GM21786 (cell line): ENCODE data around the gene TWSG1.

Experiments
- ATAC-seq: cut with Tn5 transposase; IDR thresholded peaks from one replicate; pipeline ENCODE4 v1.9.1; 2021; ENCODE audit not compliant: unreplicated experiment

Gene TWSG1

GRCh38 chr18:9334329-9334972, at the start of gene TWSG1:
Gene TWSG1, plus strand, starts transcription at chr18:9334773. Its CDS starts 2,457 bp downstream, at chr18:9337230.
- peak; percentile 73 for ATAC-seq

DNA sequence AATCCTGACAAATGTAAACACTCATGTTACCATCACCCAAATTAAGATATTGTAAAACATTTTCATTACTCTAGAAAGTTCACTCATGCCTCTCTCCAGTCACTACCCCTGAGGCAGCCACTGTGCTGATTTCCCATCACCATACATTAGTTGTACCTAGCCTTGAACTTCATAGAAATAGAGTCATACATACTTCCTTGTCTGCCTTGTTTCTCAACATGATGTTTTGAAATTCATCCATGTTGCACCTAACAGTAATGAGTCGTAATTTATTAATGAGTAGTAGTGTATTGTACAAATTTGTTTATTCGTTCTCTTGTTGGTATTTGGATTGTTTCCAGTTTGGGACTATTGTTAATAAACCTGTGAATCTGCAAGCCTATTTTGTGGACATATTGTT, 49.0 kb upstream of the TWSG1 start:
- no peak for ATAC-seq

GRCh38 chr18:9287036-9287435, 47.5 kb upstream of the TWSG1 start:
- no peak for ATAC-seq

DNA sequence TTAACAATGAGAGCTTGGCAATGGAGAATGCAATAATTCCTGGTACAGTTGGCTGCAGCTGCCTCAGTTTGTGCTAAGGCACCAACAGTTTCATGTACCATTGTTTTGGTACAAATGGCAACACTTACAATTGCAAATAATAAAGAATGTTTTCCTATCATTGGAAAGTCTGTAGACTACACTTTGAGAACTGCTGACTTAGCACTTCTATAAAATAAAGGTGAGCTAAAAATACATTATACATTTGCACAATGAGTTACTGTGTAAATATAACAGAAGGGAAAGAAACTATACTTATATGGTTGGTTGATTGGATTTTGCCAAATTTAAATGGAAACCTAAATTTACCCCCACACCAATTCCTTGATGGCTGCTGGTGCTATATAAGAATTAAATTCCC, 44.9 kb upstream of the TWSG1 start:
- ATAC-seq: no peak

GRCh38 chr18:9290156-9290555, 44.4 kb upstream of the TWSG1 start:
- ATAC-seq: no peak

DNA sequence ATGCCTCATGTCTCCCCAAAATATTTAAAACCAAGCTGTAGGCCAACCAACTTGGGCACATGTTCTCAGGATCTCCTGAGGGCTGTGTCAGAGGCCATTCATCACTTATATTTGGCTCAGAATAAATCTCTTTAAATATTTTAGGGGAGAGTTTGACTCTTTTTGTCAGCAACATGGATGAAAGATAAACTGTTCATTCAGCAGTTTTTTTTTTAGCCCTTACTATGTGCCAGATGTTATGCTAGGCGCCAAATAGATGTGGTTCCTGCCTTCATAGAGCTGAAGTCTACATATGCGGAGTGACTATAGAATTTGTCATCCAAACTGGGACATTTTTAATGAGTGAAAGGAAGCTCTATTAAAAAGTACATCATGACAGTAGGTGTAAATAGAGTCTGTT, 42.5 kb upstream of the TWSG1 start:
- no peak for ATAC-seq

DNA sequence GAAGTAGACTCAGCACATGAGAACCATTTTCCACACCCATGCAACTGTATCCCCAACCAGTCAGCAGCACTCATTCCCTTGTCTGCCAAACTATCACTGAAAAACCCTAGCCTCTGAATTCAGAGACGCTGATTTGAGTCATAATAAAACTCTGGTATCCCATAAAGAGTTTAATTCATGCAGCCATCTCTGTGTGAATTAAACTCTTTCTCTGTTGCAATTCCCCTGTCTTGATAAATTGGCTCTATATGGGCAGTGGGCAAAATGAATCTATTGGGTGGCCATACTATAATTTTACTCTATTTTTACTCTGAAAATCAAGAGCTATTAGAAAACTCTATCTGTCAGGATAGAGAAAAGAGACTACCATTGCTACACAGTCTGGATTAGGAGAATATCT, 40.6 kb upstream of the TWSG1 start:
- ATAC-seq: no peak

GRCh38 chr18:9296233-9297006, 38.2 kb upstream of the TWSG1 start:
- no peak for ATAC-seq

DNA sequence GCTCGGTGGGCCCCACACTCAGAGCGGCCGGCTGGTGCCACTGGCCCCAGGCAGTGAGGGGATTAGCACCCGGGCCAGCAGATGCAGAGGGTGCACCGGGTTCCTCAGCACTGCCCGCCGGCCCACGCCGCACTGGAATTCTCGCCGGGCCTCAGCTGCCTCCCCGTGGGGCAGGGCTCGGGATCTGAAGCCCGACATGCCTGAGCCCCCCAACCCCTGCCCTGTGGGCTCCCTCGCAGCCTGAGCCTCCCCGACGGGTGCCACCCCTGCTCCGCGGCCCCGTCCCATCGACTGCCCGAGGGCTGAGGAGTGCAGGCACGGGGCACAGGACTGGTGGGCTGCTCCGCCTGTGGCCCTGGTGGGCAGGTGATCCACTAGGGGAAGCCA, 37.6 kb upstream of the TWSG1 start:
- ATAC-seq: no peak

DNA sequence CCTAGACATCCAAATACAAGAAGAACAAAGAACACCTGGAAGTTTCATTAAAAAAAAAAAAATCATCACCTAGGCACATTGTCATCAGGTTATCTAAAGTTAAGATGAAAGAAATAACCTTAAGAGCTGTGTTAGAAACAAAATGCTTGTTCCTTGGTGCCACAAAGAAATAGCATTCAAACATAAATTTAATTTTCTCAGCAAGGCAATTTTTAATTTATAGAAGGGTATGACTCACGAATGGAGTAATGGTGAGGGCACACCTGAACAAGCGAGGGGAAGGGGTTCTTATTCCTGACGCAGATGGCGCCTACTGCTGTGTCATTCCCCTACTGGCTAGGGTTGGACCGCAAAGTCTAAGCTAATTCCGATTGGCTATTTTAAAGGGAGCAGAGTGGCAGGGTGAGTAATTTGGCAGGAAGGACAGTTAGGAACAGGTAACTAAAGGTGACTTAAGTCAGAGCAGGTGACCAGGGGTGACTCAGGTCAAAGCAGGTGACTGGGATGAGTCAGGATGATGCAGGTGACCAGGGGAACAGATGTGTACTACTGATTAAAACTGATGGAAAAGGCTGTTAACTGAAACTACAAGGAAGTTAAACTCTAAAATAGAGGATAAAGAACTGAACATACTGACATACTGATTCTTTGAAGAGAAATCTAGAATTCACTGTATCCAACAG, 30.0 kb upstream of the TWSG1 start:
- no peak for ATAC-seq

DNA sequence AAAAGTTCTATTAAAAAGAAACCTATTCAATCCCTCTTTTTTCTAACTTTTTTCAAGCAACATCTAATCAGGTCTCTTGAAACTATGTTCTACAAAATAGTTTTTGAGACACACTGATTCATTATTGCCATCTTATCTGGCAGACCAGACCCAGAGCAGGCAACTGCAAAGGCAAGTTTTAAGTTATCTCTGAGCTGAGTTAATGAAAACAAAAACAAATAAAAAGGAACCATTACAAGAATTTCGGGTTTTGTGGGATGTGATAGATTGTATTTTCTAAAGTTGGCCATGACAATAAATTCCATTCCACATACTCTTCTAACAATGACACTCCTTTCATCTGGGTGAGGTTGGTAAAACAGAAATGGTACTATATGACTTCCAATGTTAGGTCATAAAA, 15.2 kb upstream of the TWSG1 start:
- ATAC-seq: no peak

DNA sequence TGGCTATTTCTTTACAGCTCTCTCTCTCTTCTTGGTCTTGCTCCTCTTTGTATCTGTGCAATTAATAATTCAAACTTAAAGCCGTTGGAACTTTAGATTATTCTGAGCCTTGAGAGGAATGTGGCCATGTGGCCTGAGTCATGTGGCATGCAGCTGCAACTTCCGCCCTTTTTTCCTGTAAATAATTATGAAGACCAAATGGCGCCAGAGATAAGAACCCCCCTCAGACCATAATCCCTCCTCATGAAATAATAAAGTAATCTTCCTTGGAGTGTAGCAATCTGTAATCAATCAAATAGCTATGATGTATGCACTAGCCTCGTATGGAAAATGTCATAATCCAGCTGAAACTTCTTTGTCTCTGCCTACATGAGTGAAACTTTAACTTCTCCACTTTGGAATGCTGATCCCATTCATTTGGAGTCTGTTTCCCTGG, 13.5 kb upstream of the TWSG1 start:
- ATAC-seq: no peak

- no peak for ATAC-seq
Measured at GRCh38 chr18:9321736-9322135, 12.8 kb upstream of the TWSG1 start.

- no peak for ATAC-seq
Measured at GRCh38 chr18:9322744-9323143, 11.8 kb upstream of the TWSG1 start.

DNA sequence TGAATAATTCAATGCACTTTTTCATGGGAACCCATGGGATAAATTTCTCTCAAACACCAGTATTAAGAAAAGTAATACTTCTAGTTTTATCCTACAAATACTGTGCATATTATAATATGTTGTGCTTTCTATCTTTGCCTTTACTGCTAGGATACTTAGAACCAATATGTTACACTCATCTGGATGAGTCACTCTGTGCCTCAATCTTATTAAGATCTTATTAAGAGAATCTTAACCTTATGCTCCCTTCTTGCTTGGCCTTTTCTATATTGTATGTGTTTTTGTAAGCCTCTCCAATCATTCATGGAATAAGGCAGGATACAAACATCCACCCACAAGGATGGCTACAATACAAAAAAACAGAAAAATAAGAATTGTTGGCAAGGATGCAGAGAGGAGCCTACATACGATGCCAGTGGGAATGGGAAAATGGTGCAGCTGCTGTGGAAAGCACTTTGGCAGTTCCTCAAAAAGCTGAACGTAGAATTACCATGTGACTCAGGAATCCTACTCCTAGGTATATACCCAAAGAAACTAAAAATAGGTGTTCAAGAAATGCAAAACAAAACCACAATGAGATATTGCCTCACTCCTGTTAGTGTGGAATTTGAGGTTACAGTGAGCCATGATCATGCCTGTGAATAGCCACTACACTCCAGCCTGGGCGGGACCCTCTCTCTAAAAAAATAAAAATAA, 10.7 kb upstream of the TWSG1 start:
- ATAC-seq: no peak

DNA sequence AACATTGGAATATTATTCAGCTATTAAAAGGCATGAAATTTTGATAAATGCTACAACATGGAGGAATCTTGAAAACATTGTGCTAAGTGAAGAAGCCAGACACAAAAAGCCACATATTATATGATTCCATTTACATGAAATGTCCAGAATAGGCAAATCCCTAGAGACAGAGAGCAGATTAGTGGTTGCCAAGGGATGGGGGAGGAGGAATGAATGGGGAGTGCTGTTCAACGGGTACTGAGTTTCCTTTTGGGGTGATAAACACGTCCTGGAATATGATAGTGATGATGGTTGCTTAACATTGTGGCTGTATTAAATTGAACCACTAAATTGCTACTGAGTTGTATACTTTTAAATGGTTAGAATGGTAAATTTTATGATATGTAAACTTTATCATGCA, 8.9 kb upstream of the TWSG1 start:
- ATAC-seq: no peak

DNA sequence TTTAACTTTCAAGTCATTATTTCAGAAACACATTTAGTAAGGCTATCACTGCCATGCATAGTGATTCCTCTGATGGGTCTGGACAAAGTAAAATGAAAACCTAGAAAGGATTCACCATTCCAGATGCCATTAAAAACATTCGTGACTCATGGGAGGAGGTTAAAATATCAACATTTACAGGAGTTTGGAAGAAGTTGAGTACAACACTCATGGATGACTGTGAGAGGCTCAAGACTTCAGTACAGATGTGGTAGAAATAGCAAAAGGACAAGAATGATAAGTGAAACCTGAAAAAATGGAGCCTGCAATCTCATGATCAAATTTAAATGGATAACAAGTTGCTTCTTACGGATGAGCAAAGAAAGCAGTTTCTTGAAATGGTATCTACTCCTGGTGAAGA, 5.8 kb upstream of the TWSG1 start:
- ATAC-seq: no peak

- ATAC-seq: no peak
Measured at GRCh38 chr18:9329471-9329870, 5.1 kb upstream of the TWSG1 start.

GRCh38 chr18:9330419-9330818, 4.2 kb upstream of the TWSG1 start:
- ATAC-seq: no peak

DNA sequence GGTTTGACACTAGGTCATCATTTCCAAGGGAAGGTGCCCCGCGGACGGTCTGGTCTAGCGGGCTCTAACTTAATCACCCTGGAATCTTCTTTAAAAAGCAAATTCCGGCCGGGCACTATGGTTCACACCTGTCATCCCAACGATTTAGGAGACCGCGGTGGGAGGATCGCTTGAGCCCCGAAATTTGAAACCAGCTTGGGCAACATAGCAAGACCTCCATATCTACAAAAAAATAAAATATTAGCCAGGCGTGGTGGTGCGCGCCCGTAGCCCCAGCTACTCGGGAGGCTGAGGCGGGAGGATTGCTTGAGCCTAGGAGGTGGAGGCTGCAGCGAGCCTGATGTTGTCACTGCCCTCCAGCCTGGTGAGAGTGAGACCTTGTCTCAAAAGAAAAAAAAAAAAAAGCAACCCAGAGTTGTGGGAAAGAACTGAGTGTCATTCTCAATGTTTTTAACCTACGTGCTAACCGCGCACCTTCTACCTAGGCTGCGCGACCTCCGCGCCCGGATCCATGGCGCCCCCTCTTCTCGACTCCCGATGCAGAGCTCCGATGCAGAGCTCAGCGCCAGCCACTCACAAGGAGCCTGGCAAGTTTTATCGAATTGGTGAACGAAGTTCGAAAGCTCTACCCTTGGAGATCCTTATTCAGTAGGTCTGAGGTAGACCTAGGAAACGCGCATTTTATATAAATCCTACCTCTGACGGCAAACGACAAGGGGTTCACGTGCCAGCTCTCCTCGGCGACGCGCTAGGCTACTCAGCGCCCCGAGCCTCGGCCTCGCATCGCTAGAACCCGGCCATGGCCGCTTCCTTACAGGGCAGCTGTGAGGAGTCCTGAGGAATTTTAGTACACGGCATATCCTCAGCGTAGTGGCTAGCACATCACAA, 888 bp upstream of the TWSG1 start:
- ATAC-seq: peak; percentile 33
